ENCODE measurements around the gene JUNB. TPM values are rescaled to one million over a fixed set of nuclear protein-coding genes. Genes with fewer than 3 reads are reported as not detected.
A peak's percentile ranks its signal among the peaks of the same experiment; 100 is the strongest.
"Not testable (repeated sequence)": the region's sequence is repeated elsewhere in the genome, so short reads cannot be mapped to it uniquely, and the experiment has no call there.

Gene JUNB
- total RNA-seq, 1 donor from 2014 or later, result 24.2 TPM

DNA sequence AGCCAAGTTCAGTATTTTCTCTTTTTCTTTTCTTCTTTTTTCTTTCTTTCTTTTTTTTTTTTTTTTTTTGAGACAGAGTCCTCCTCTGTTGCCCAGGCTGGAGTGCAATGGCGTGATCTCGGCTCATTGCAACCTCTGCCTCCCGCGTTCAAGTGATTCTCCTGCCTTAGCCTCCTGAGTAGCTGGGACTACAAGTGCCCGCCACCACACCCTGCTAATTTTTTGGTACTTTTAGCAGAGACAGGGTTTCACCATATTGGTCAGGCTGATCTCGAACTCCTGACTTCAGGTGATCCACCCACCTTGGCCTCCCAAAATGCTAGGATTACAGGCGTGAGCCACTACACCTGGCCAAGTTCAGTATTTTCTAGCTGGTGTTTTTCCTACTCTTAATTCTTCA is 6.3 kb downstream of the JUNB start:
- DNase-seq; intact Hi-C loops (cut with micrococcal nuclease); ATAC-seq: not testable (repeated sequence)

DNA sequence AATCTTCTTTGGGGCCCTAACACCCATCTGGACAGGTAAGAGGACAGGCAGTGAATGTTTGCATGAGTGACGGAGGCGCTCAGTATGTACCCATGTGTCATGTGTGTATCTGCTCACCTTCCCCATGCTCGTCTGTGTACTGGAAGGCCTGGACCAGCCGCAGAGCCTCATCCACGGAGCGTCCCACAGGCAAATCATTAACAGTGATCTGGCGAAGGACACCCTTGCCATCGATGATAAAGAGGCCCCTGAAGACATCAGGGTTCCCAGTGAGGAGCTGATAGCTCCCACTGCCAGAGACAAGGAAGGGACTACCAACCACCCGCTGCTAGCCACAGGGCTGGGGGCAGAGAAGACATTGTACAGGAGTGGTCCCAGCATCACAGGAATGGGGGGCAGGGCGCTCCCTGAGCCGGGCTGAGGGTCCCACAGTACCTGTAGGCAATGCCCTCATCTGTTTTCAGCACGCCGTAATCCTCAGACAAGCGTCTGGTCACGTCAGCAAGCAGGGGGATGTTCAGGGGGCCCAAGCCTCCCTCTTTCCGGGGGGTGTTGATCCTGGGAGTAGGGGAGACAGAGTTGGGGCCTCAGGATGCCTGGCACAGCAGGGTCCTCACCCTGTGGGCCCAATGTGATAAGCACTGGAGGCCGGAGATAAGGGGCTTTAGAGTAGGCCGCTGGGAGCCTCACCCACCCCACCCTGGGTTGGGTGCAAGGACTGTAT is 8.6 kb downstream of the JUNB start:
- ATAC-seq (no peak), DNase-seq (no peak)
- intact Hi-C loops (cut with micrococcal nuclease), result no loop called here

DNA sequence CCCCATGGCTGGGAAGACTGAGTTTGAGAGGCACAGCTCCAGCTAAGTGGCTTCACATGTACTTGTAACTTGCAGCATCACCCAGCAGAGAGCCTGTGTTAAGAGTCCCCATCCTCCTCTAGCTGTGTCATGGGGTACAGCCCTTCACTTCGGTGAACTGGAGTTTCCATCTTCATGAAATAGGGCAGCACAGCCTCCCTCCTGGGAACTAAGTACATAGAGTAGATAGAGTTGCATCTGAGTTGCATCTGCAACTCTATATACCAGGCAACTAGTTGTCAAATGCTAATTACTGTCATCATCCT is 9.1 kb downstream of the JUNB start:
- DNase-seq, result no peak
- ATAC-seq, result no peak
- intact Hi-C loops (cut with micrococcal nuclease), result no loop called here

DNA sequence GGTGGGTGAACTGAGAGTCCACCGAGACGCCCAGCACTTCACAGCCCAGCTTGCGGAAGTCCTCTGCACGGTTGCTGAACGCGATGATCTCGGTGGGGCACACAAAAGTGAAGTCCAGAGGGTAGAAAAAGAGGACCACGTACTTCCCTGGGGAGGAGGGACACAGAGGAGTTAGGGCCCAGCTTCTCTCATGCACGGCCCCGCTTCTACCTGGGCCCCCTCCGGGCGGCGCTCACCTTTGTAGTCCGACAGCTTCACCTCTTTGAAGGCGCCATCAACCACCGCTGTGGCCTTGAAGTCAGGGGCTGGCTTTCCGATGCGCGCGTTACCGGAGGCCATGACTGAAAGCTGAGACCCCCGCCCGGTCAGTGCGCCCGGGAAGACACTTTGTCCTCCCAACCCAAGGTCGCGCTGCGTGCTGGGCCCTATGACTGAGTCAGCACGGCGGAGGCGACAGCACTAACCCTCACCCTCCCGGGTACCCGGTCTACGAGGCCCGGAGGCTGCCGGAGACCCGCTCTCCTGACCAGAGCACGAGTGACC is 9.7 kb downstream of the JUNB start:
- intact Hi-C loops (cut with micrococcal nuclease), result no loop called here
- DNase-seq (no peak), ATAC-seq (peak; percentile 35)

DNA sequence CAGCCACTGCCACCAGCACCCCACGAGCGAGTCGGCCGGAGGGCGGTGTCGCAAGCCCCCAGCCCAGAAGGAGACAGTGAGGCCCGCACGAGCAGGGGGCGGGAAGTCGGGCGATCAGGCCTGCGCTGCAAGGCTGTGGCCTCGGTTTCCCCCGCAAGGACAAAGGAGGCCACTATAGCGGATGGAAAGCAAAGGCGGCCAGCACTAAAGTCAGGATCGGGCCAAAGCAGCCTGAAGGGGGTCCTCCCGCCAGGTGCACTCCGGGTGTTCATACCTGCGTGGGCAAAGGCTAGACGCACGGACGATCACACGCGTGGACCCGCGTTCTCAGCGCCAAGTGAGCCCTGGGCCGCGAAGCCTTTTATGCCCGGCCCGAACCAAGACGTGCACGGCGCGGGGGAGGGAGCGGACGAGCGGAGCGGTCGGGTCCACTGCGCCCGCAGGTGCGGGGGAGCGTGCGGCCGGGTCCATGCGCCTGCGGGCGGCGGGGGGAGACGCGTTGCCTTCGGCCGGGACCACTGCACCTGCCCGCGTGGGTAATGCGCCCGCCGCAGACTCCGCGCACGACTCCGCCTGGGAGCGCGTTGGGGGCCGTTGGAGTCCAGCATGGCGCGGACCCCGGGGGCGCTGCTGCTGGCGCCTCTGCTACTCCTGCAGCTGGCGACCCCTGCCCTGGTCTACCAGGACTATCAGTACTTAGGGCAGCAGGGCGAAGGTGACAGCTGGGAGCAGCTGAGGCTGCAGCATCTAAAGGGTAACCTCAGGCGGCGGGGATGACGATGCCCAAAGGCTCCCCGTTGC is 10.4 kb downstream of the JUNB start, which contains the start of the genes PRDX2 and THSD8:
Gene PRDX2 (minus strand): TSS at position 335 of the 801 bp plus-strand sequence. CDS start 539 bp downstream, outside the sequence.
Gene THSD8 (plus strand): TSS at position 604 of the 801 bp plus-strand sequence. CDS start 3 bp downstream, at position 607.
- peak; percentile 90 for DNase-seq
- peak; percentile 89 for ATAC-seq
- intact Hi-C loops (cut with micrococcal nuclease), result no loop called here

DNA sequence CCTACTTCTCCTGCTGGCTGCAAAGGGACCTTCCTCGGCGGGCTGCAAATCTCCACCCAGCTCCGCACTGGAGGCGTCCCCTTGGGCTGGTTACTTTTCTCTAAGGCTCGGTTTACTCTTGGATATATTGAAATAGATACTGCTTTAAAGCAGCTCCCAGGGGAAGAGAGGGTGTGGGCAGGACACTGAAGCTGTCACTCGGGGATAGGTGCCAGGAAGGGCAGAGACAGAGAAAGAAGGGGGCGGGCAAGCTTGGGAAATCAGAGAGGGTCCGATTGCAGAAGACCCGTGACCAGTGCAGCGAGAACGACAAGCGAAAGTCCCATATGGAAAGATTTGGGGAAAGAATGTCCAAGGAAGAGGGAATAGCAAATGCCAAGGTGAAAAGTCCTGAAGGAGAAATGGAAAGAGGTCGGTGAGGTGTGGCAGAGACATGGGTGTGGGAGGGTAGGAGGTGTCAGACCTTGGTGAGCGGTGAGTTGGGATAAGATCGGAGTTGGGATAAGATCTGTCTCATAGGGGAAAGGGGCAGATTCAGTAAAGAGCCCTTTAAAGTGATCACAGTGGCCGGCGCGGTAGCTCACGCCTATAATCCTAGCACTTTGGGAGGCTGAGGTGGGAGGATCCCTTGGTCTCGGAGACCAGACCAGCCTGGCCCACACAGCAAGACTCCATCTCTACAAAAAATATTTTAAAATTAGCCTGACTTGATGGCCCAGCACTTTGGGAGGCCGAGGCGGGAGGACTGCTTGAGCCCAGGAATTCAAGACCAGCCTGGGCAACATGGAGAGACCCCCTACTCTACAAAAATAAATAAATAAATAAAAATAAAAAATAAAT is 11.2 kb downstream of the JUNB start:
- peak; percentile 7 for ATAC-seq
- DNase-seq, result no peak
- intact Hi-C loops (cut with micrococcal nuclease), result no loop called here

DNA sequence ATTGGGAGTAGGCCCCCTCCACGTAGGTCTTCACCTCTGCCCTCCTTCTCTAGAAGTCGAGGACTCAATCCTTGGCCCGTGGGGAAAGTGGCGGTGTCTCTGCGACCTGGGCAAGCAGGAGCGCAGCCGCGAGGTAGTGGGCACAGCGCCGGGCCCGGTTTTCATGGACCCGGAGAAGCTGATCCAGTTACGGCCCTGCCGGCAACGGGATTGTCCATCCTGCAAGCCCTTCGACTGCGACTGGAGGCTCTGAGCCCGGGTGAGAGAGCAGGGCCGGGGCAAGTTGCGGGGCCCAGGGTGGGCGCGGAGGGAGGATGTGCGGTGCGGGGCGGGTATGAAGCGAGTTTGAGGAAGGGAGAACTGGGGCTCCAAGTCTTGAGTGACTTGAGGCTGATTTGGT is 12.8 kb downstream of the JUNB start:
- ATAC-seq (no peak), DNase-seq (no peak)
- intact Hi-C loops (cut with micrococcal nuclease), result no loop called here

DNA sequence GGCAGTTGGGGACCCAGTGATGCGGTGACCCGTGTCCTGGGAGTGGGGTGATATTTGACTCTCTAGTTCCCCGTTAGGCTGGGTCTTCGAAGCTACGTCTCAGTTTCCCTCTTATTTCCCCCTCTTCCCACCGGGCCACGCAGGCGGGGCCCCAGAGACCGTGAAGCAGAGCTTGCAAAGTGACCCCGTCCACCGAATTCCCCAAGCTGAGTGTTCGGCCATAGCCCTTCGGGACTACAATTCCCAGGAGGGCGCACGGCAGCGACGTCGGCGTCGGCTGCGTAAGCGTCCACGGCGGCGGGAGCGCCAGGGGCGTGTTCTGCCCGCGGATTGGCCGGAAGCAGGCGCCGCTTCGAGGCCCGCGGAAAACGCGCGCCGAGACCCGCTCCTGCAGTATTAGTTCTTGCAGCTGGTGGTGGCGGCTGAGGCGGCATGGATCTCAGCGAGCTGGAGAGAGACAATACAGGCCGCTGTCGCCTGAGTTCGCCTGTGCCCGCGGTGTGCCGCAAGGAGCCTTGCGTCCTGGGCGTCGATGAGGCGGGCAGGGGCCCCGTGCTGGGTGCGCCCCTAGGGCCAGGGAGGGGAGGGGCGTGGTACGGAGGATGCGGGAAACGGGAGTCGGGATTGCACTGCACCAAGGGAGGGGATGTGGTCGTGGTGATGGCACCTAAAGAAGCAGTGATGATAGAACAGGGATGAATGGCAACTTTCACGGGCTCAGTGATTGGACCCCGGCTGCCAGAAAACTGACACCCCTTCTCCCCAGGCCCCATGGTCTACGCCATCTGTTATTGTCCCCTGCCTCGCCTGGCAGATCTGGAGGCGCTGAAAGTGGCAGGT is 15.2 kb downstream of the JUNB start, which contains the start of gene RNASEH2A:
Gene RNASEH2A (plus strand): TSS at position 343 of the 840 bp plus-strand sequence. CDS start 90 bp downstream, at position 433.
- peak; percentile 96 for DNase-seq
- intact Hi-C loops (cut with micrococcal nuclease), result loop anchor here (5.0 kb wide), 1 partner anchor 39 kb away; no protein-coding TSS in a partner anchor
- ATAC-seq, result peak; percentile 86

DNA sequence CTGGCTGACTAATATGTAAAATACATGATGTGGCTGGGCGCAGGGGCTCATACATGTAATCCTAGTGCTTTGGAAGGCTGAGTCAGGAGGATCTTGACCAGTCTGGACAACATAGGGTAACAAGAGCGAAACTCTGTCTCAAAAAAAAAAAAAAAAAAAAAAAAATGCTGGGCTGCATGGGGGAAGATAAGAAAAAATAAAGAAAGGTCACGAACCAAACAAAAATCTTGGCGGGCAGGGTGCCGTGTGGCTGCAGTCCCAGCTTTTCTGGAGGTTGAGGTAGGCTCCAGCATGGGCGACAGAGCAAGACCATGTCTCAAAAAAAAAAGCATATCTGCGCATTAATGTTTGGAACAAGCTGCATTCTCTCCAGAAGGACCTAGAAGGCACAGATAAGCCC is 23.8 kb downstream of the JUNB start:
- intact Hi-C loops (cut with micrococcal nuclease), result no loop called here
- no peak for ATAC-seq
- DNase-seq, result no peak

DNA sequence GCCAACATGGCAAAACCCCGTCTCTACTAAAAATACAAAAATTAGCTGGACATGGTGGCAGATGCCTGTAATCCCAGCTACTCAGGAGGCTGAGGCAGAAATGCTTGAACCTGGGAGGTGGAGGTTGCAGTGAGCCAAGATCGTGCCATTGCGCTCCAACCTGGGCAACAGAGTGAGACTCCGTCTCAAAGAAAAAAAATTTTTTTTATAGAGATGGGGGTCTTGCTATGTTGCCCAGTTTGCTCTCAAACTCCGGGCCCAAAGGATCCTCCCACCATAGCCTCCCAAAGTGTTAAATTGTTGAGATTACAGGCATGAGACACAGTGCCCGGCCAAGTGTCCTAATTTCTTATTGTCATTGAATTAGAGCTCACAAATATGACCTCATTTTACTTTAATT is 25.9 kb downstream of the JUNB start:
- intact Hi-C loops (cut with micrococcal nuclease), result not testable (repeated sequence)

DNA sequence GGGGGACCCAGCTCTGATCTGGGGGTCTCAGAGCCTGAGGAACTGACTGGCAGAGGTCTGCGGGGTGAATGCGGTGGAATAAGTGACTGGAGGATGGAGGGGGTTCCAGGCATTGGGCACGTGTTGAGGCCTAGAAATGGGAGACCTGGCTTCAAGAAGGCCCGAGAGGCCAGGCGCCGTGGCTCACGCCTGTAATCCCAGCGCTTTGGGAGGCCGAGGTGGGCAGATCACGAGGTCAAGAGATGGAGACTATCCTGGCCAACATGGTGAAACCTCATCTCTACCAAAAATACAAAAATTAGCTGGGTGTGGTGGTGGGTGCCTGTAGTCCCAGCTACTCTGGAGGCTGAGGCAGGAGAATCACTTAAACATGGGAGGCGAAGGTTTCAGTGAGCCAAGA is 26.5 kb downstream of the JUNB start:
- not testable (repeated sequence) for DNase-seq, ATAC-seq

More for the DNA sequence above, 25.9 kb downstream of the JUNB start:
- ATAC-seq, DNase-seq: not testable (repeated sequence)

DNA sequence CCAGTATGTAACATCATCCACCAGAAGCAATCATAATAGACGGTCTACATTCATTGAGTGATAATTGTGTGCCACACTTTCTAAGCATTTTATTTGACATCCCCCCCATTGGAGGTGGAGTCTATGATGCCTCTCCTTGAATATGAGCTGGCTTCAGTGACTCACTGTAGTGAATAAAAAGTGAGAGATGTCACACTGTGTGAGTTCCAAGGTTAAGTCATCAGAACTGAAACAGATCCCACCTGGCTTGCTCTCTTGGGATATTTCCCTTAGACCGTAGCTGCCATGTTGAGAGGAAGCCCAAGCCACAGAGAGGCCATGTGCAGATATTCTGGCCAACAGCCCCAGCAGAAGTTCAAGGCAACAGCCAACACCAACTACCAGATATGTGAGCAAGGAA is 30.5 kb downstream of the JUNB start:
- no peak for ATAC-seq
- no peak for DNase-seq
- intact Hi-C loops (cut with micrococcal nuclease), result no loop called here

More for the DNA sequence above, 26.5 kb downstream of the JUNB start:
- intact Hi-C loops (cut with micrococcal nuclease), result not testable (repeated sequence)

DNA sequence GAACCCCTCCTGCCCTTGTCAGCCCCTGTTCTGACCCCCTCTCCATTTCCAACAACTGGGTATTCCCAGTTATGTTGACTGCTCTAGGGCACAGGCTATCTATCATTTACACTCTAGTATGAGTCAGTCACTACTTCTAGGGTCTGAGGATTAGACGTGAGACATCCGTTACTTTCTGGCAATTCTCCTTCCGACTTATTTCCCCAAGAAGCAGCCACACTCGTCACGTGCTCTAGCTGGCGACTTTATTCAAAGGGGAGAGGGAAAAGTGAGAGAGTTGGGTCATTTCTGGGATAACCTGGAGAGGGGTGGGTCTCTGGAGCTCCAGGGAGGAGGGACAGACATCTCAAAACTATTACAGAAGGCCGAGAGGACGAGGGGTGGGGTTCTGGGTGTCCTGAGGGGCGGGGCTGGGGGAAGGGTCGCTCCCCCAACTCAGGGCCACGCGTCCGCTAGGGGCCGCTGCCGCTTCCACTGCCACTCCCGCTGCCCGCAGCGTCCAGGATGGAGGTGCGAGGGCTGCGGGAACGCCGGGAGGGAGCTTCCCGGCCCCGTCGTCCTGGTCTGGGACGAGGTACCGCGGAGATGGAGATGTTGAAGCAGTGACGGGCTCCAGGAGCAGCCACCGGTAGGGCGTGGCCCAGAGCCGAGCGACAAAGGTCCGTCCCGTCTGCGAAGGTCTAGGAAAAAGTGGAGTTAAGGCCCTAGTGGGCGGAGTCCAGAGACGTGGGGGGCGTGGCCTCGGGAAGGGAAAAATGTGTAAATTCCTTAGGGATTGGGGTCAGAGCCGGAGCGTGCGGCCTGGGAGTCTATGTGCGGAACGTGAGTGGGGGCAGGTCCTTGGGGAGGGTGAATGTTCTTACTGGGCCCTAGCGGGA is 34.2 kb downstream of the JUNB start:
- intact Hi-C loops (cut with micrococcal nuclease), result no loop called here
- no peak for DNase-seq
- no peak for ATAC-seq

DNA sequence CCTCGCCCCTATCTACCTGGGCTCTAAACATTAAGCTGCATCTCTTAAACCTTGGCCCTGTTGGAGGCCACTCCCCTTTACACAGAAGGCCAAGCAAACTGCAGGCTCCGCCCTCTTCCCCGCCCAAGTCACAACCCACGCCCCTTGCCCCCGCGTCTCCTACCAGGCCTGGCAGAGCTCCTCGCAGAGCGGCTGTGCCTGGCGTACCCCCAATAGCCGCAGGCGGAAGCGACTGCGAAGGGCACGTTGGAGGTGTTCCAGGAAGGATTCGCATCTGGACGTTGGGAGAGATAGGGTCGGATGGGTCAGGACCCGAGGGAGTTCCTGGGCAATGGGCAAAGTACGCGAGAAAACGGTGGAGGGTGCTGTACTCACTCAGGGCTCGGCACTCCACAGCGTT is 37.2 kb downstream of the JUNB start:
- DNase-seq (no peak), ATAC-seq (no peak)
- intact Hi-C loops (cut with micrococcal nuclease), result no loop called here

DNA sequence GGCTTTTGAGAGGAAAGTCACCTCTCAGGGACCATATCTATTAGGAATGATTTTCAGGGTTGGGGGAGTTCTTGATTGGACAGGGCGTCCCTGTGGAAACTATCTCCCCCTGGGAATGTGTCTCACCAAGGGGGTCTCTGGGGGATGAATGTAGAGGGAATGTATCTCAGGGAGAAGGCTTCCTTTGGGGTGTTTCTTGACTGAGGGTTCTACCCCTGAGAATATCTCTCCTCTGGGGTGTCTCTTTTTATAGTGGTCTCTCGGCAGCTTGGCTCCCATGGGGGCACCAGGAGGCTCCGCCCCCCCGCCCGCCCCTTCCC is 42.1 kb downstream of the JUNB start:
- DNase-seq (no peak), ATAC-seq (no peak)
- intact Hi-C loops (cut with micrococcal nuclease), result no loop called here

DNA sequence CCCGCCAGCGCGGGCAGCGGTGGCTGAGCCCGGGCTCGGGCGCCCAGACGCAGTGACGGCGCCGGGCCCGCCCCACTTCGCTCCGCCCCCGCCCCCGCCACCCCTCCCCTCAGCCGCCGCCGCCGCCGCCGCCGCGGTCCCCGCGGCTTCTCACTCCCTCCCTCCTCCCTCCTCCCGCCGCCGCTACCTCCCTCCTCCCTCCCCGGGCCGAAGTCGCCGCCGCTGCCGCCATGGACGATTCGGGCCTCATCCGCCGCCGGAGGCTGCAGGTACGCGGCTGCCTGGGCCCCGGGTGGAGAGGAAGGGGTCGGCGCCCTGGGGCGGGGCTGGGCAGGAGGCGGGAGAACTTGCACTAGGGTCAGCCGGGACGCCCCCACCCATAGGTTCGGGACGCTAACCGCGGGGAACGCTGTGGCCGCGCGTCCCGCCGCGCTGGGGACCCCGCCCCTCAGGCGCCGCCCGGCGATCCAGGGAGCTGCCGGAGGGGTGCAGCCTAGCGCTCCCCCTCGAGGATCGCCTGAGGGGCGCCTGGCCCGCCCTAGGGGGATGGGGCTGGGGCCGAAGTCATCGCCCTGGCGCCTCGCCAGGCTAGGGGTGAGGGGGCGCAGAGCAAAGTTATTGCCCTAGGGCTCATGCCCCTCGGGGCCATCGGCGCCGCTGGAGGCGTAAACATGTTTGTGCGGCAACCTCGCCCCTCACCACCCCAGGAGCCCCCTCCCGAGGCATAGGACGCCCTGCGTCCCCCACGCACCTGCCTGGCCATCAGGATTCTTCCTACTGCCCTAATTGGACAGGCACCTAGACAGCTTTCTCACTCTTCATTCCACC is 42.7 kb downstream of the JUNB start:
- DNase-seq, result peak; percentile 35
- intact Hi-C loops (cut with micrococcal nuclease), result no loop called here
- ATAC-seq, result peak; percentile 43

DNA sequence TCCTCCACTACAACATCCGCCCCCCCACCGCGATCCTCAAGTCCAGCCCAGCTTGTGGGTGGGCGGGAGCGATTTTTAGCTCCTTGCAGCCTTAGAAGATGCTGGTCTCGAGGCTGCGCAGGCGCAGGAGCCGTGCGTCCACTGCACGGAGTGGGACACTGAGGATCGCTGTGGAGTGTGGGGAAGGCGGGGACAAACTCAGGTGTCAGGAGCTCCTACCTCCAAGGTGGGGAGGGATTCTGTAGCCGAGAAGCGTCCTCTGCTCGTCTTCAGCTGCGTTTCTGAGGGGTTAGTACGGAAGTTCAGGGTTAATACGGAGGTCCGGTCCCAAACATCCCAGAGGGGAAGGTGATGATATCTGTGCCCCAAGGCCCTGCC is 43.3 kb downstream of the JUNB start, which contains the start of gene RTBDN:
Gene RTBDN (minus strand): TSS at position 14 of the 378 bp plus-strand sequence. CDS start 4,600 bp downstream, outside the sequence.
- DNase-seq (no peak), ATAC-seq (no peak)
- intact Hi-C loops (cut with micrococcal nuclease), result no loop called here

Data from left ventricle myocardium superior (tissue), 1 donor.